KMS-11 (cell line): ENCODE data around the gene GUCA2B.

Source experiments
- H2AFZ ChIP-seq: fragments of 200-600 bp; sonication (generic); 2 replicates; pipeline ENCODE4 v1.6.1; 2016; ENCODE audit warnings: antibody characterized with exemption, mixed run types, low read depth
- H3K27ac ChIP-seq: fragments of 200-600 bp; sonication (generic); 2 replicates; pipeline ENCODE4 v1.6.1; 2016; ENCODE audit warnings: mild to moderate bottlenecking, mixed run types
- H3K27me3 ChIP-seq: fragments of 200-600 bp; sonication (generic); 2 replicates; pipeline ENCODE4 v1.6.1; 2017; ENCODE audit warnings: mild to moderate bottlenecking, low read depth, mixed run types, moderate library complexity; ENCODE audit not compliant: insufficient read depth
- H3K36me3 ChIP-seq: fragments of 200-600 bp; sonication (generic); 2 replicates; pipeline ENCODE4 v1.6.1; 2017; ENCODE audit warnings: mild to moderate bottlenecking, mixed run types; ENCODE audit not compliant: insufficient read depth
- H3K4me1 ChIP-seq: fragments of 200-600 bp; sonication (generic); 2 replicates; pipeline ENCODE4 v1.6.1; 2016; ENCODE audit warnings: mild to moderate bottlenecking, low read depth, mixed run types; ENCODE audit not compliant: poor library complexity, severe bottlenecking
- H3K4me2 ChIP-seq: fragments of 200-600 bp; sonication (generic); 2 replicates; pipeline ENCODE4 v1.7.0; 2016; ENCODE audit warnings: mild to moderate bottlenecking, mixed run types
- H3K4me3 ChIP-seq: fragments of 200-600 bp; sonication (generic); IDR thresholded peaks from 2 replicates; pipeline ENCODE4 v1.6.1; 2017; ENCODE audit warnings: low read depth, low read length, mixed read lengths; ENCODE audit not compliant: insufficient read depth
- H3K79me2 ChIP-seq: fragments of 200-600 bp; sonication (generic); 2 replicates; pipeline ENCODE4 v1.6.1; 2016; ENCODE audit warnings: low read depth, mixed run types; ENCODE audit not compliant: insufficient read depth
- H3K9ac ChIP-seq: fragments of 200-600 bp; sonication (generic); 2 replicates; pipeline ENCODE4 v1.6.1; 2016; ENCODE audit warnings: mild to moderate bottlenecking, mixed run types
- H4K20me1 ChIP-seq: fragments of 200-600 bp; sonication (generic); 2 replicates; pipeline ENCODE4 v1.6.1; 2016; ENCODE audit warnings: mild to moderate bottlenecking, mixed run types; ENCODE audit not compliant: insufficient read depth
- CTCF ChIP-seq: fragments of 200-600 bp; sonication (generic); conservative IDR thresholded peaks from 2 replicates; pipeline ENCODE4 v1.6.1; 2017; ENCODE audit warnings: low read depth, mild to moderate bottlenecking, antibody characterized with exemption, low read length, moderate library complexity, mixed read lengths

The GUCA2B gene

GRCh38 chr1:42137766-42138165, 15.4 kb upstream of the GUCA2B start:
- Histone ChIP-seq H3K4me2 (no peak overlapping the region), H3K27me3 (no peaks in the 10 kb centered on the region), H3K27ac (no peak overlapping the region), H3K79me2 (no peaks in the 10 kb centered on the region), H4K20me1 (no peaks in the 10 kb centered on the region), H3K4me3 (no peak overlapping the region), H3K36me3 (no peaks in the 10 kb centered on the region), H3K9ac (no peak overlapping the region), H2AFZ (no peak overlapping the region), H3K4me1 (no peaks in the 10 kb centered on the region)
- no peak for TF ChIP-seq CTCF

GRCh38 chr1:42138586-42138985, 14.6 kb upstream of the GUCA2B start:
- H3K4me1 ChIP-seq = no peaks in the 10 kb centered on the region
- H3K4me2 ChIP-seq = no peak overlapping the region
- H3K9ac ChIP-seq = no peak overlapping the region
- H2AFZ ChIP-seq = no peak overlapping the region
- no peak overlapping the region for H3K27ac ChIP-seq
- H3K36me3 ChIP-seq = no peaks in the 10 kb centered on the region
- H3K4me3 ChIP-seq = no peak overlapping the region
- no peak for TF ChIP-seq CTCF
- no peaks in the 10 kb centered on the region for H4K20me1 ChIP-seq
- no peaks in the 10 kb centered on the region for H3K27me3 ChIP-seq
- no peaks in the 10 kb centered on the region for H3K79me2 ChIP-seq

- Histone ChIP-seq H3K4me1 (no peaks in the 10 kb centered on the region), H2AFZ (no peak overlapping the region), H3K27ac (no peak overlapping the region), H3K9ac (no peak overlapping the region), H3K79me2 (no peaks in the 10 kb centered on the region), H3K4me3 (no peak overlapping the region), H3K27me3 (no peaks in the 10 kb centered on the region), H3K36me3 (no peaks in the 10 kb centered on the region), H3K4me2 (no peak overlapping the region), H4K20me1 (no peaks in the 10 kb centered on the region)
- TF ChIP-seq CTCF = no peak
Observed at GRCh38 chr1:42139444-42139843, 13.8 kb upstream of the GUCA2B start.

GRCh38 chr1:42140191-42140590, 13.0 kb upstream of the GUCA2B start:
- no peaks in the 10 kb centered on the region for H3K4me1 ChIP-seq
- no peaks in the 10 kb centered on the region for H3K27me3 ChIP-seq
- H3K9ac ChIP-seq = no peak overlapping the region
- H3K4me2 ChIP-seq = no peak overlapping the region
- no peaks in the 10 kb centered on the region for H3K79me2 ChIP-seq
- H4K20me1 ChIP-seq = no peaks in the 10 kb centered on the region
- no peak overlapping the region for H2AFZ ChIP-seq
- H3K36me3 ChIP-seq = no peaks in the 10 kb centered on the region
- H3K27ac ChIP-seq = no peak overlapping the region
- H3K4me3 ChIP-seq = no peak overlapping the region
- no peak for TF ChIP-seq CTCF

GRCh38 chr1:42141978-42142377, 11.2 kb upstream of the GUCA2B start:
- H3K27ac ChIP-seq = no peak overlapping the region
- no peak overlapping the region for H3K9ac ChIP-seq
- no peak overlapping the region for H3K4me3 ChIP-seq
- no peaks in the 10 kb centered on the region for H4K20me1 ChIP-seq
- H3K4me2 ChIP-seq = no peak overlapping the region
- no peaks in the 10 kb centered on the region for H3K4me1 ChIP-seq
- H3K36me3 ChIP-seq = no peaks in the 10 kb centered on the region
- no peak overlapping the region for H2AFZ ChIP-seq
- TF ChIP-seq CTCF = no peak
- H3K79me2 ChIP-seq = no peaks in the 10 kb centered on the region
- H3K27me3 ChIP-seq = no peaks in the 10 kb centered on the region
